Activated naive CD4-positive, alpha-beta T cell treated with anti-CD3 and anti-CD28 coated beads, Interleukin-2, amount 50 U/mL, for 72 hours (primary cell): ENCODE data around the gene NR6A1. TPM values are rescaled to one million over a fixed set of nuclear protein-coding genes. Genes with fewer than 3 reads are reported as not detected.

Experiments used
- ATAC-seq, 2 donors: fragments of 150-1000 bp; cut with Tn5 transposase; 2 replicates each; pipeline ENCODE4 v1.10.0; 2021; ENCODE audit warnings: mild to moderate bottlenecking in 2 of 2, moderate library complexity in 2 of 2
- DNase-seq, 2 donors: peaks; one replicate each; pipeline ENCODE4 v3.0.0; 2021 to 2022; ENCODE audit warnings: low spot score in 2 of 2
- H3K27ac Mint-ChIP-seq, 2 donors: one replicate each; pipeline ENCODE4 v1.8.0; 2022; ENCODE audit warnings: mild to moderate bottlenecking in 2 of 2, mixed read lengths in 2 of 2
- H3K36me3 Mint-ChIP-seq, 2 donors: one replicate each; pipeline ENCODE4 v1.8.0; 2022; ENCODE audit warnings: mixed read lengths in 2 of 2
- H3K9me3 Mint-ChIP-seq, 2 donors: one replicate each; pipeline ENCODE4 v1.8.0; 2022; ENCODE audit warnings: mixed read lengths in 2 of 2
- total RNA-seq, 2 donors: library from RNA; stranded (reverse); gene quantifications; one replicate each; pipeline ENCODE4 v1.2.3, GENCODE V29; 2022

The NR6A1 gene
- total RNA-seq, 2 donors from 2014 or later, result 0.58 to 0.84 TPM

DNA sequence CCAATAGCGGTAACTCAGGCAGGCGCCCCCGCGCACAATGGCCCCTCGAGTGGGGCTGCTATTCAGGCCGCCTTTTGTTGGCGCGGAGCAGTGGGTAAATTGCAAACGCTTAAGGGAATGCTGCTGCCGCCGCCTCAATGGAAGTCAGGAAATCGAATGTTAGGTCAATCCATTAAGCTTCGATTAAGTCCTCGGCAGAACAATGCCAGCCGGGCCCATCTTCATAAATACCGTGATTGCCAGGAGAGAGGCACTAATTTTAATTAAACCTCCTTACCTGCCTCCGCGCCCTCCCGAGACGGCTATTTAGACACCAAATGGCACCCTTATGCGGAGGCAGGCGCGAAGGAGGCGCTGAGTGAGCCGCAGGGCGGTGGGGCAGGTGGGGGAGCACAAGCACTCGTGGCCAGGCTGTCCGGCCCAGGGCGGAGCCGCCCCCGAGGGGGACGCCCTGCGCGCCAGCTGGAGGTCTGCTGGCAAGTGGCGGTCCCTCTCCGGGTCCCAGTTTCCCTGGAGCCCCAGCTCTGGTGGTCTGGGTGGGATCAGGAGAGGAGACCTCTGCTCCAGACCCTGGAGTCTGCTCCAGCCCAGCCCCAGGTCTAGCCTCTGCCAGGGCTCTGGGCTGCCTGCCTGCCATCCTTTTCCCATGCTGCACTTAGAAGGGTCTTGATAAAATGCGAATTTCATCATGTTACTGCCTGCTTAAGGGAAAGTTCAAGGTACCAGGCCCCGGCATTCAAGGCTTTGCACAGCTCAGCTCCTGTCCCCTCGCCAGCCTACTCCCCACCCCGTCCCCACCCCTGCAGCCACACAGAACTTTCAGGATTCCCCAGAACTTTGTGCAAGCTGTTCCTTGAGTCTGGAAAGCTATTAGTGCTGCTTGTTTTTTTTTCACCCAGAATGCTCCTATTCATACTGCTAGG is 283.6 kb downstream of the NR6A1 start:
- H3K27ac Mint-ChIP-seq, result no peak overlapping the region
- ATAC-seq (no peak), DNase-seq (no peak)
- no peaks in the 10 kb centered on the region for H3K36me3 Mint-ChIP-seq
- peaks cover 0 to 3% of the 10 kb centered on the region in 2 donors for H3K9me3 Mint-ChIP-seq

DNA sequence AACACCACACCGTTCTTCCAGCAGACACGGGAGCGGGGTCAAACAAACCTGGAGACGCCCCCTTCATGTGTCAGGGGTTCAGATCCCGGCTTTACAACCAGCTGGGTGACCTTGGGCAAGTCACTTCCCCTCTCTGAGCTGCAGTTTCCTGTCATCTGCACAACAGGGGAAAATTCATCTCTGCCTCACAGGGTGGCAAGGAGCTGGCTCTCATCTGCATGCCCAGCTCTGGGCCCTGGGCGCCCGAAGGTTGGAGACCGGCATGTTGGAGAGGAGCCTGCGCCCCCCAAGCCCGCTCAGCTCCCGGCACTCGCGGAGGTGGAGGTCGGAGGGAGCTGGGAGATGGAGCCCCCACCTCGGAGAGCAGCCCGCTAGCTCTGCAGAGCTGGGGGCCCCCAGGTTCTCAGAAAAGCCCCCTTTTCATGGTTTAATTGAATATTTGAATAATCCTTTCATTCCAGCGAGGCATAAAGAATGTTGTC is 284.3 kb downstream of the NR6A1 start:
- DNase-seq (no peak), ATAC-seq (no peak)
- Mint-ChIP-seq H3K27ac (no peak overlapping the region), H3K9me3 (peaks cover 0 to 3% of the 10 kb centered on the region in 2 donors), H3K36me3 (no peaks in the 10 kb centered on the region)

DNA sequence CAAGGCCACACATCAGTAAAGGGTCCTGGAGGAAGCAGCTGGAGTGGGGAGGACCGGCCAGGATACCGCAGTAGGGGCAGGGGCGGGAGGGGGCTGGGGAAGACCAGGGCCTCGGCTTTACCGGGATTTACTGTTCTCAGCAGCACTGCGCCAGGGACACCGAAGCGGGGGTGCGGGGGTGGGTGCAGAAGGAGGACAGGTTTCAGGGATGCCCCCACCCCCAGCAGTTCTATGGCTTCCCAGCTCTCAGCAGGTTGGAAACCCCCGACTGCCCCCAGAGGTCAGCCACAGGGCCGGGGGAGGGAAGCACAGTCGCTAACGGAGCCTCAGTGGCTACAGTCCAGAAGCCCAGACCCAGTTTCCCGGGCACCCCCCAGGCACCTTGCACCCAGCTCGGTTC is 285.2 kb downstream of the NR6A1 start:
- ATAC-seq (no peak), DNase-seq (no peak)
- peaks cover 0 to 3% of the 10 kb centered on the region in 2 donors for H3K9me3 Mint-ChIP-seq
- no peak overlapping the region for H3K27ac Mint-ChIP-seq
- H3K36me3 Mint-ChIP-seq, result no peaks in the 10 kb centered on the region

DNA sequence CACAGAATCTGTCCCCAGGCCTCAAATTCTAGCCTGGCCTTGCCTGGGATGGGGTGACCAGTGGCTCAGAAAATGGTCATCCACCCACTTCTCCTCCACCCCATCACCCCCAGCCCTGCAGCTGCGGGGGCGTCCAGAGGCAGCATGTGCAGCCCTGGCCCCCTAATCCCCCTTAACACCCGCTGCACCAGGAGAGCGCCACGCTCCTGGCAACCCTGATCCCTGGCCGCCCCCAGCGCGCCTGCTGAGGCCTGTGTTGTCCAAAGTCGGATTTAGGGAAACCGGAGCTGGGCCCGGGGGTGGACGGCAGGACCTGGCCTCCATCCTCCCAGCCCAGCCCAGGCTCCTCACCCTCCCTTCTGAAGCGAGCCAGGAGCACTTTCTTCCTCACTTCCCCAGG is 285.9 kb downstream of the NR6A1 start:
- ATAC-seq (no peak), DNase-seq (no peak)
- no peak overlapping the region for H3K27ac Mint-ChIP-seq

DNA sequence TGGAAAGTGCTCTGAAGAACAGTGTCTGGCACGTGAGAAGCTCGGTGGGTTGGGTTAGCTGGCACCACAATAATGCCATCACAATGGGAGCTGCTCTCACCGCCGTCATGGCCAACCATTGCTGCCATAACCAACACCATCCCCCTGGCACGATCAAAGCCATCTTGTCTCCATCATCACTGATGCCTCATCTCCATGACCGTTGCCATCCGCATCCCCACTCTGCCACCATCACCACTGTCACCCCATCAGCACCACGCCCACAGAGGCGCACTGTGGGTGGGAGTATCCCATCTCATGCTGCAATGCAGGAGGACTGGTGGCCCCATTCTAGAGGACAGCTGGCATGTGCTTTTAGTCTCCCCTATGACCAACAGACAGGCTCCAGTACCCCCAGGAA is 287.6 kb downstream of the NR6A1 start:
- no peaks in the 10 kb centered on the region for H3K36me3 Mint-ChIP-seq
- ATAC-seq (no peak), DNase-seq (no peak)
- no peak overlapping the region for H3K27ac Mint-ChIP-seq
- peaks cover 0 to 3% of the 10 kb centered on the region in 2 donors for H3K9me3 Mint-ChIP-seq

More for the DNA sequence above, 285.9 kb downstream of the NR6A1 start:
- no peaks in the 10 kb centered on the region for H3K36me3 Mint-ChIP-seq
- H3K9me3 Mint-ChIP-seq, result peaks cover 0 to 3% of the 10 kb centered on the region in 2 donors

DNA sequence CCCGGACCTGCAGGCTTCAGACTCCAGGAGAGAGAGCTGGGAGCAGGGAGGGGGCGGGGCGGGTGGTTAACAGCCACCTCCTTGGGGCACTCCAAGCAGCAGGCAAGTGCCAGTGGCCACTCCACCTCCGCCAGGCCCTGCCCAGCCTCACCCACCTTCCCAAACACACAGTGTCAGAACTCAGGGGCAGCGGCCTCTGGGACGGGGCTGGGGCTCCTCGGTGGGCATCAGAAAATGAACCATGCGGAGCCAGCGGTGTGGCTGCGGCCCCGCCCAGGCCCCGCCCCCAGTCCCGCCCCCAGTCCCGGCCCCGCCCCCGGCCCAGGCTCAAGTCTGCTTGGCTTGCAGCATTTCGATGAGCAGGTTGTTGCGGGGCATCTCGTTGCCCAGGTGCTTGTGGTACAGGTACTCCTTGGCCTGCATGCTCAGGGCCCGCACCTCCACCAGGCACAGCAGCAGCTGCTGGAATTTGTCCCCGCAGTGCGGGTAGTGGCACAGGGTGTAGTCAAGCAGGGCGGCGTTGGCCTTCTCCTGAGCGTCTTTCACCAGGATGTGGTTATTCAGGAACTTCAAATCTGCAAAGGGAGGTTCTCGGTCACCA is 288.6 kb downstream of the NR6A1 start:
- Mint-ChIP-seq H3K9me3 (peaks cover 0 to 3% of the 10 kb centered on the region in 2 donors), H3K27ac (no peak overlapping the region), H3K36me3 (no peaks in the 10 kb centered on the region)
- ATAC-seq (no peak), DNase-seq (no peak)

DNA sequence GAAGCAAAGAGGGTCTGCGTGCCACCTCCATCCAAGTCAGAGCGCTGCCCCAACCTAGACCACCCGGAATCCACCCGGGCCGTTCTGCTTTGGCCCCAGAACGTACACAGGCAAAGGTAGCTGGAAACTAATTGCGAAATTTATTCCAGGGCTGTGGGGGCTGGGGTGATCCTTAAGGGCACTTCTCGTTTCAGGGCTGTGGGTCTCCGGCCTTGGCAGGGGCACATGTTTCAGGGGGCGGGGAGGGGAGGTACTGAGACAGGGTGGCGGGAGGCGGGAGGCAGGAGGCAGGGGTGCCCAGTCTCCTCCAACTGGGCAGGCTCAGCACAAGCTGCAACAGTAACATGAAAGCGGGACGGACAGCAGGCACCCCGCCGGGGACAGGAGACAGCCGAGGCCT is 290.0 kb downstream of the NR6A1 start:
- Mint-ChIP-seq H3K36me3 (no peaks in the 10 kb centered on the region), H3K27ac (no peak overlapping the region), H3K9me3 (peaks cover 0 to 3% of the 10 kb centered on the region in 2 donors)
- DNase-seq (no peak), ATAC-seq (no peak)

DNA sequence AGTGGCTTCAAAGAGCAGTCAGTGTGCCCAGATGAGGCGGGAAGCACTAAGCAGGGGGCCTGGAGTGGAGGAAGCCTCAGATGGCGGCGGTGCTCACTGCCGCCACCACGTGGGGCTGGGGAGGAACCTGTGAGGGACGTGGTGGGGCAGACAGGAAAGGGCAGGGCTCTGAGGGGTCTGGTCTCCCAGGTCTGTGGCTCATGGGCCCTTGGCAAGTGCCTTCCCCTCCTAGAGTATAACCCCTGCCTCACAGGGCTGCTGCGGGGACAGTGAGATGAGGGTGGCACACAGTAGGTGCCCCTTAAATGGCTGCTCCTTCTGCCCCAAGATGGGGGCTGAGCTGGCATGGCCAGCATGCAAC is 290.5 kb downstream of the NR6A1 start:
- H3K27ac Mint-ChIP-seq, result no peak overlapping the region
- H3K36me3 Mint-ChIP-seq, result no peaks in the 10 kb centered on the region
- no peak for DNase-seq
- H3K9me3 Mint-ChIP-seq, result peaks cover 0 to 3% of the 10 kb centered on the region in 2 donors
- no peak for ATAC-seq

DNA sequence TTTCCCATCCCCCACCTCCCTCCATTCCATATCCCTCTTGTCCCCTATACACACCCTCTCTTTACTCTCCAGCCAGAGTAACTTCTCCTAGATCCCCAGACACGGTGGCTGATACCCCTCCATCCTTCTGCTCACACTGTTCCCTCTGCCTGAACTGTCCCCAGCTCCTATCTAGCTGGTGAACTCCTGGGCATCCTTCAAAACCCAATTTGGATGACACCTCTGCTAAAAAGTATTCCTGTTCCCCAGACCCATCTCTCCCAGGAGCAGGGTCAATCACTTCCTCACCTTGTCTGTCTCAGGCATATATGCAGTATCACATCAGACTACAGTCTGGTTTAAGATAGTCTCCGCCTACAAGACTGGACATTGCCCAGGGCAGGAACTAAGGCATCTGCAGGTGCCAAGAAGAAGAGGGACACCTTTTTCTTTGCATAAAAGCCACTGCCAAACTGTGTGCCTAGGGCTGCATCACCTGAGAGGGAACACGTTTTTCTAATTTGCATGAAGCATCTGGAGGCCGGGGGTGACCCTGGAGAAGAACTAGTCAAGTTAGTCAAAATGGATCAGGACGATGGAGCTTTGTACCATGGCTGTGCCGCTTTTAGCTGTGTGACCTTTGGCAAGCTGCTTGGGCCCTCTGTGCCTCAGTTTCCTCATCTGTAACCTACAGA is 291.0 kb downstream of the NR6A1 start:
- DNase-seq (no peak), ATAC-seq (no peak)
- no peak overlapping the region for H3K27ac Mint-ChIP-seq
- H3K9me3 Mint-ChIP-seq, result peaks cover 0 to 3% of the 10 kb centered on the region in 2 donors
- no peaks in the 10 kb centered on the region for H3K36me3 Mint-ChIP-seq

DNA sequence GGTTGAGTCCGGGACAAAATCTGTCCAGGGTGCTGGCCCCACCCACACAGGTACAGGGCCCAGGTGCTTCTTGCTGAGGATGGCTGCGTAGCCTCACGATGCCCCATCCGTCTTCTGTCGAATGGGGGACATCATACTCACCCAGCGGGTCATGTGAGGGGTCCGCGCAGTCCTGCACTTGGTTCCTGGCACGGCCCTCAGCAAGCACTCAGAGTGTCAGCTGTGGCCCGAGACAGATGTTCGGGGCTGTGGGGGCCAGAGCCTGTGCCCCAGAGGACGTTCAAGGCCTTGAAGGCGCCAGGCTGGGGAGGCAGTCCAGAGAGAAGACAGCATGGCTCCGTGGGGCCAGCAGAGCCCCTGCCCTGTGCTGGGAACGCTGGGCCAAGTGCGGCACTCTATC is 291.7 kb downstream of the NR6A1 start:
- no peak overlapping the region for H3K27ac Mint-ChIP-seq
- DNase-seq (no peak), ATAC-seq (no peak)
- peaks cover 0 to 3% of the 10 kb centered on the region in 2 donors for H3K9me3 Mint-ChIP-seq
- no peaks in the 10 kb centered on the region for H3K36me3 Mint-ChIP-seq

DNA sequence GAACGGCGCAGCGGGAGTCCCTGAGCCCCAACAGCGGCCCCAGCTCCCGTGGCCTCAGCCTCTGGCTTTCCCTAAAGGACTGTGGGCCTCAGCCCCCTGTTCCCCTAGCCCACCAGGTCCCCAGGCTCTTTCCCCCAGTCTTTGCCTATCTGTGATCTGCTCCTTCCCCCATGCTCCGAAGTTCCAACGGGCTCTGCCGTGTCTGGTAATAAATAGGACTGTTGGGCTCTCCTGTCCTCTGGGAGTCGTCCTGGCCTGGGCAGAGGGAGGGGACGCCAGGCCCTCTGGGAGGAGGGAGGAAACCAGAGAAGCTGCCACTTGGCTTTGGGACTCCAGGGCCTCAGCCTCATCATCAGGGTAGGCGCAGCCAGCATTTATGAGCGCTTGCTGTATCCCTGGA is 292.8 kb downstream of the NR6A1 start:
- H3K9me3 Mint-ChIP-seq, result no peaks in the 10 kb centered on the region
- H3K27ac Mint-ChIP-seq, result no peak overlapping the region
- ATAC-seq (no peak), DNase-seq (no peak)
- no peaks in the 10 kb centered on the region for H3K36me3 Mint-ChIP-seq

DNA sequence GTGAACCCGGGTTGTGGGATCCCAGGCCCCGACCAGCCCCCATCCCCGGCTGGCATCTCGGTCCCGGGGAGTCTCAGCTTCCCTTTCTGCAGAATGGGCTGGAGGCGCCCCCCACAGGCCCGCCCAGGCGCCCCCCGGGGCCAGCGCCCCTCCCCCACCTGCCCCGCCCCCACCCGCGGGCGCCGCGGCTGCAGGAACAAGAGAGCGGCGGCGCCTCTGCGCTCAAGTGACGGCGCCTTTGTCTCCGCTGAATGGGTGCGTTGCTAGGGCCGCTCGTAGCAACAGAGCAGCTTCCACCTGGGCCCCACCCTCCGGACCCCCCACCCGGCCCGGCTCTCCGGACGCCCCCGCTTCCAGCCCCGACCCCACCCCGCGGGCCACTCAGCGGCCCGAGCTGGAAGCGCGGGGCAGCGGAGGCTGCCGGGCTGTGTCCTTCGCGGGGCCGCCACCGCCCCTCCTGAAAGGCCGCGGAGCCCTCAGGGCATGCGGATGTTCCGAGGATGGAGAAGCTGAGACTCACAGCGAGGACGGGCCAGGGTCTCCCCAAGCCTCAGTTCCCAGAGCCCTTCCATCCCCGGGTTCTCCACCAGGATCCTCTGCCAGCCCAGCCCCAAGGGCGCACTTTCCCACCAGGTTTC is 293.3 kb downstream of the NR6A1 start:
- ATAC-seq (no peak), DNase-seq (no peak)
- no peaks in the 10 kb centered on the region for H3K36me3 Mint-ChIP-seq
- no peak overlapping the region for H3K27ac Mint-ChIP-seq
- no peaks in the 10 kb centered on the region for H3K9me3 Mint-ChIP-seq

DNA sequence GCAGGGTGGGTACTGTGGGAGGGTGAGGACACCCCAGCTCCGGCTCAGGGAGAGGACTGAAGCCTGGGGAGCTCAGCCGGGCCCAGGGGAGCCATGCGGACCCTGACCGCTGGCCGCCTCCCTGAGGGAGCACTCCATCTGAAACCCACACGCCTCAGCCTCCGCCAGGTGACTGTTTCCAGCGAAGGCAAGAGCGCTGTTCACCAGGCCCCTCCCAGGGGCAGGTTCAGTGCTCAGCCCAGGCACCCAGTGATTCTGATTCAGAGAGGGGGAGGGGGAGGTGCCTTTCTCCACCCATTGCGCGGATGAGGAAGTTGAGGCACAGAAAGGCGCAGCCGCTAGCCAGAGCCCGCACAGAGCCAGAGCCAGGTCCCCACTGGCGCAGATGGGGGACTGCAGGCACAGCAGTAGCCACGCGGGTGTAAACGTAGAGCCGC is 293.9 kb downstream of the NR6A1 start:
- DNase-seq (no peak), ATAC-seq (no peak)
- H3K9me3 Mint-ChIP-seq, result no peaks in the 10 kb centered on the region
- H3K27ac Mint-ChIP-seq, result no peak overlapping the region
- no peaks in the 10 kb centered on the region for H3K36me3 Mint-ChIP-seq

DNA sequence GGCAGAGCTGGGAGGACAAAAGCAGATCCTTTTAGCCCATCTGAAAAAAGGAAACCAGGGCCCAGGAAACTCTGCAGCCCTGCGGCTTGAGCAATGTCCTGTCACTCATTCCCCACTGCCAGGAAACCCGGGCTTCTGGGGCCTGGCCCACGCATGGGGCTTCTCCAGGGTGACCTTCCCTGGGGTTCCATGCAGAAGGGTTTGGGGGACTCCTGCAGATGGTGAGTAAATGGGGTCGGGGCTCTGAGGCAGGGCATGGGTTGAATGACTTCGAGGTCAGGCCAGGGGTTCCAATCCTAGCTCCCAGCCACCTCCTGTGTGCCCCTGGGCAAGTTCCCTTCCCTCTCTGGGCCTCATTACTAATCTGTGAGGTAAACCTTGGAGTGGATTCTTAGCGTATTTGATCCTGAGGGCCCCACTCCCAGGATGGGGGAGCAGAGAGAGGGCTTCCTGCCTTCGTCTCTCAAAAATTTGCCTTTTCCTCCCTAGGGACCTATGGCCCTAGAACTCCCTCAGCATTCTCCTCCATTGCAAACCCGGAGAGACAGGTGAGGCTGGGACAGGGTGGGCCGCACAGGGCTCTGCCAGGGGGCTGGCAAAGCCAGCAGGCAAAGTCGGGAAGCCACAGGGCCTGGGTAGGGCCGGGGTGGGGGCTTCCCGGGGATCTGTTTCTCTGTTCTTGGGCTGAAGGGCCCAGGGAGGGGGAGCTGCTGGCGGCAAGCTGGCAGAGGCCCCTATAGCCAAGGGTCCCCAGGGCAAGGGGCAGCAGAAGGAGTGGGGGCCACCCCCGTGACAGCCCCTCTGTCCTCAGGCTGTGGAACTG is 295.0 kb downstream of the NR6A1 start:
- DNase-seq (no peak), ATAC-seq (no peak)
- Mint-ChIP-seq H3K27ac (no peak overlapping the region), H3K36me3 (no peaks in the 10 kb centered on the region), H3K9me3 (no peaks in the 10 kb centered on the region)

DNA sequence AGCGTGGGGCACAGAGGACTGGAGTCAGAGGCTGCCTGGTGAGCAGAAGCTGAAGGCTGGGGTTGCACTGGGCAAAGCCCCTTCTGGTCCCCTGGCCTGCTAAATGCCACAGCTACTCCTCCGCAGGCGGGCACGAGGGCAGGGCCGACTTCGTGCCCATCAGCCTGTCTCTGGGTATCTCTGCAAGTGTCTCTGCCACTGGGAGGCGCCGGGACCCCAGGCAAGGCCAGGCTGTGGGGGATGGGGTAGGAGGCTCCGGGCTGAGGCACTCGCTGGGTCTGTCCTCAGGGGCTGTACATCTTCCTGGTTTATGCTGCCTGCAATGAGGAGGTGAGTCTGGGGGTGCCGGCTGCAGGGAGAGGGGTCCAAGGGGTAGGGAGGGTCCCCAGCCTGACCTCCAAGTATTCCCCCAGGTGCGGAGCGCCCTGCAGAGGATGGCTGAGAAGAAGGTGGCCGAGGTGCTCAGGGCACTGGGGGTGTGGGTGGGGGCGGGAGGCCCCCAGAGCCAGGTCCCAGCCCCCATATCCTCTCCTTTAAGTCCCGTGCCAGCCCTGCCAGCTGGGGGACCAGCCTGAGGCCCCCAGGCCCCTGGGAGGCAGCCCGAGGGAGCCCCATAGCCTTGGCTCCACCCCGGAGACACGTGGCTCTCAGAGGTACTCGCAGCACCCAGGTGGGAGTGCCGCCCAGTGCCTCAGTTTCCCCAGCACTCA is 295.8 kb downstream of the NR6A1 start:
- ATAC-seq (no peak), DNase-seq (no peak)
- Mint-ChIP-seq H3K9me3 (no peaks in the 10 kb centered on the region), H3K36me3 (no peaks in the 10 kb centered on the region), H3K27ac (no peak overlapping the region)

DNA sequence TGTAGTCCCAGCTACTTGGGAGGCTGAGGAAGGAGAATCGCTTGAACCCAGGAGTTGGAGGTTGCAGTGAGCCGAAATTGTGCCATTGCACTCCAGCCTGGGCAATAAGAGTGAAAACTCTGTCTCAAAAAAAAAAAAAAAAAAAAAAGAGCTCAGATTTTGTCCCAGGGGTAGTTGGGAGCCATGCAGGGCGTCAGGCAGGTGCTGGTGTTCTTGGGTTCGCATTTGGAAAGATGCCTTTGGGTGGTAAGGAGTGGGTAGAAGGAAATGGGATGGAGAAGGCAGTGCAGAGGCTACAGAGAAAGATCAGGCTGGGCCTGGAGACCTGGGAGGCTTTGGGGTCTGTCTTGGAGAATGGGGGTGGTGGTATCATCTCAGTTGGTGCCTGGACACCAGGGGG is 297.0 kb downstream of the NR6A1 start:
- H3K9me3 Mint-ChIP-seq, result no peaks in the 10 kb centered on the region
- no peaks in the 10 kb centered on the region for H3K36me3 Mint-ChIP-seq
- ATAC-seq (no peak), DNase-seq (no peak)
- peak overlapping the region in 1 of 2 donors; percentile 73 for H3K27ac Mint-ChIP-seq
